ENCODE measurements around the gene IQCK. TPM values are rescaled to one million over a fixed set of nuclear protein-coding genes. Genes with fewer than 3 reads are reported as not detected.

The IQCK gene
- total RNA-seq, 3 donors from 2014 or later, result 25.9 to 63.8 (median 34.7) TPM

- intact Hi-C loops (cut with DNase I; ENCODE audit: low total_unique reads), result no loop called here
- DNase-seq (ENCODE audit: low spot score in 2 of 2), result no peak
- Histone ChIP-seq H3K9me3 (no peaks in the 10 kb centered on the region), H3K27me3 (no peaks in the 10 kb centered on the region), H3K4me3 (no peak overlapping the region), H3K27ac (peak overlapping the region; percentile 27 to 40), H3K36me3 (no peaks in the 10 kb centered on the region), H3K4me1 (peaks cover 0 to 10% of the 10 kb centered on the region in 2 donors)
- TF ChIP-seq POLR2A (IDR thresholded peaks at IDR 0.05), result no peak
- TF ChIP-seq CTCF (IDR thresholded peaks at IDR 0.05), result no peak
- TF ChIP-seq POLR2AphosphoS5 (IDR thresholded peaks at IDR 0.05), result no peak
Observed at GRCh38 chr16:19751478-19752385, 33.7 kb downstream of the IQCK start.

DNA sequence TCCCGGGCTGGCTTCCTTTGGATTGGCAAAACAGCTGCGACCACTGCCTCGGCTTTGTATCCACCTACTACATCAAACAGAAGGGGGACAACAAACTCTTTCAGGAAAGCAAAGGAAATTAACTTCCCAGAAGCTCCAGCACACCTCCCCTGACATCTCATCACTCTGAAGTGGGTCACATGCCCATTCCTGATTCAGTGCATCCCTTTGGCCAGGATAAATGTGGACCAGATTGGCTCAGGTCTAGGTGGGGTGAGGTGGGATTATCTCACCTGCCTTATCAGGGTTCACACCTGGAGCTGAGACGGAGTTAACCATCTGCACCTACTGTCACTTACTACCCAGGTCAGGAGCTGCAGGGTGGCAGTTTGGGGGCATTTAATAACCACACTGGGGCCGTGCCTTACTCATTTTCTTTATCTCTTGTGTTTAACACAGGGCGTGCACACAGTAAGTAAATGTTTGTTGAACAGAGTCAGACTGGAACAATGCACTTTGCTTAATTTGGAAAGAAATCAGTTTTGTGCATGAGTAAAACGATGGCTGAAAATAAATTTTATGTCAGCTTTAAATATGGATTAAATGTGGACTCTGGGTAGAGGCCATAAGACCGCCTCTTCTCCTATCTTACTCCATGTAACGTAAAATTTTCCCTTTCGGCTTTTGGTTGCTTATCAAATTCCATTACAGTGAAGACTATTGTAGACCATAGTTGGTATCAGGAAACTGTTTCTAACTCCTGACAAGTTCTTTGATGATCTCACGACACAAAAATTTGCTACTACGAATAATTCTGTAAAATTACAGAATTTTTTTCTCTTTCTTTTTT is 36.0 kb downstream of the IQCK start:
- Histone ChIP-seq H3K27me3 (no peaks in the 10 kb centered on the region), H3K9me3 (no peaks in the 10 kb centered on the region), H3K27ac (no peak overlapping the region), H3K4me1 (peaks cover 0 to 10% of the 10 kb centered on the region in 2 donors), H3K36me3 (no peaks in the 10 kb centered on the region), H3K4me3 (no peak overlapping the region)
- intact Hi-C loops (cut with DNase I; ENCODE audit: low total_unique reads), result no loop called here
- DNase-seq (ENCODE audit: low spot score in 2 of 2), result no peak
- TF ChIP-seq POLR2A (IDR thresholded peaks at IDR 0.05) (no peak), CTCF (IDR thresholded peaks at IDR 0.05) (no peak)

DNA sequence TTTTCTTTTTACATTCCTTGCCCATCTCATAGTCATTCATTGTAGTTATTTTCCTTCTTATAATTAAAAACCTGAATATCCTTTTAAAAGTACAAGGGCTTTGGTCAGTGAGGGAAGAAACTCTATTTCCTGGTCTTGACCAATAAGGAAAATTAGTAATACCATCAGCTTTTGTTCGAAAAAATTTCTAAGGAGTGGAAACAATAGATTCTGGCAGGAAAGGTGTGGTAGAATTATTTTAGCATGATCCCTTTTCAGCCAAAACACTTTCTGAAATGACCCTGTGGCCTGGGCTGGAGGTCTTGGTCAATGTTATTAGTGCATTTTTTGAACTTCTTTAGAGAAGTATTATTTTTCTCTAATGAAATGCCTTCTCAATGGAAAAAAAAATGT is 36.6 kb downstream of the IQCK start:
- DNase-seq (ENCODE audit: low spot score in 2 of 2), result no peak
- intact Hi-C loops (cut with DNase I; ENCODE audit: low total_unique reads), result no loop called here
- Histone ChIP-seq H3K27me3 (no peaks in the 10 kb centered on the region), H3K27ac (no peak overlapping the region), H3K36me3 (no peaks in the 10 kb centered on the region), H3K4me1 (peaks cover 0 to 10% of the 10 kb centered on the region in 2 donors), H3K4me3 (no peak overlapping the region), H3K9me3 (no peaks in the 10 kb centered on the region)
- no peak for TF ChIP-seq CTCF (IDR thresholded peaks at IDR 0.05)
- TF ChIP-seq POLR2AphosphoS5 (IDR thresholded peaks at IDR 0.05), result no peak
- no peak for TF ChIP-seq POLR2A (IDR thresholded peaks at IDR 0.05)

DNA sequence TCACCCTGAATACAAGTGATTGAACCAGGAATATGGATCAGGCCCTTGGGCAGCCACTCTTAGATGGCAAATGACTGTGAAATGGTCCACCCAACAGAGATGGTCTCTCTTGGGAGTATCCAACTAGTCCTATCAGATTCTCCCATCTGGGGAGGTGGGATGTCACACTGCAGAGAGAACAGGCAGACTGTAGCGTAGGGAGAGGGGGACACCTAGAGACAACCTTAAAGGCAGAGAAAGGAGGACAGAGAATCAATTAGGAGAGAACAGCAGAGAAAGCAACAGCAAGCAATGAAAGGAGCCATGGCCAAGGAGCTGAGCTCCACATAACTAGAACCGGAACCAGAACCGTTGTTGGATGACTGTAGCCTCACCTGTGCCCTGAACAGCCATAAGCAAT is 37.2 kb downstream of the IQCK start:
- DNase-seq (ENCODE audit: low spot score in 2 of 2), result no peak
- Histone ChIP-seq H3K36me3 (no peaks in the 10 kb centered on the region), H3K4me1 (peaks cover 0 to 10% of the 10 kb centered on the region in 2 donors), H3K27ac (peak overlapping the region in 1 of 2 donors; percentile 66), H3K4me3 (no peak overlapping the region), H3K27me3 (no peaks in the 10 kb centered on the region), H3K9me3 (no peaks in the 10 kb centered on the region)
- TF ChIP-seq CTCF (IDR thresholded peaks at IDR 0.05), result no peak
- no peak for TF ChIP-seq POLR2A (IDR thresholded peaks at IDR 0.05)
- no peak for TF ChIP-seq POLR2AphosphoS5 (IDR thresholded peaks at IDR 0.05)
- intact Hi-C loops (cut with DNase I; ENCODE audit: low total_unique reads), result no loop called here

DNA sequence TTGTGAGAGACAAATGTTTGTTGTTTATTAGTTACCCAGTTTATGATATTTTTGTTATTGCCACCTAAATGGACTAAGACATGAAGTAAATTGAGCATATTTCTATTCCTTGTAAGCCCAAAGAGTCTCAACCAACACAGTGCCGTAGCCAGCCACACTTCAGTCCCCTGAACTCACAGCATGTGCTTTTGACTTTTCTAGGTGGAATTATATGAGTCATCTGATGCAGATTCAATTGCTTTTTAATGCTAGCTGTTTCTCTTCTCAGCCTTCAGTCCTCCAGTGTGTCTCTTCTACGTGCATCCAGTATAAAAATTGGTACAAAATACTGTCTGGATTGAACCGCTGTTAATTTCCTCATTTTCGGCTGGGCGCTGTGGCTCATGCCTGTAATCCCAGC is 39.0 kb downstream of the IQCK start:
- Histone ChIP-seq H3K4me1 (peaks cover 0 to 2% of the 10 kb centered on the region in 2 donors), H3K36me3 (no peaks in the 10 kb centered on the region), H3K27me3 (no peaks in the 10 kb centered on the region), H3K27ac (peak overlapping the region in 1 of 2 donors; percentile 66), H3K4me3 (no peak overlapping the region), H3K9me3 (no peaks in the 10 kb centered on the region)
- DNase-seq (ENCODE audit: low spot score in 2 of 2), result no peak
- intact Hi-C loops (cut with DNase I; ENCODE audit: low total_unique reads), result no loop called here
- TF ChIP-seq POLR2A (IDR thresholded peaks at IDR 0.05) (no peak), CTCF (IDR thresholded peaks at IDR 0.05) (no peak), POLR2AphosphoS5 (IDR thresholded peaks at IDR 0.05) (no peak)

All from breast epithelium (tissue), 4 donors.